GM12801 (cell line): ENCODE results near the gene TUBA4B.

Source experiments
- TF ChIP-seq, protein P1 (sequence below): IDR thresholded peaks from one replicate; pipeline ENCODE4 v1.5.1; 2011; ENCODE audit warnings: control low read depth; ENCODE audit not compliant: insufficient read length; ENCODE audit errors: extremely low read depth

Gene TUBA4B

GRCh38 chr2:219274361-219274921 lies 21.4 kb downstream of the TUBA4B start:
- TF ChIP-seq, protein P1, sequence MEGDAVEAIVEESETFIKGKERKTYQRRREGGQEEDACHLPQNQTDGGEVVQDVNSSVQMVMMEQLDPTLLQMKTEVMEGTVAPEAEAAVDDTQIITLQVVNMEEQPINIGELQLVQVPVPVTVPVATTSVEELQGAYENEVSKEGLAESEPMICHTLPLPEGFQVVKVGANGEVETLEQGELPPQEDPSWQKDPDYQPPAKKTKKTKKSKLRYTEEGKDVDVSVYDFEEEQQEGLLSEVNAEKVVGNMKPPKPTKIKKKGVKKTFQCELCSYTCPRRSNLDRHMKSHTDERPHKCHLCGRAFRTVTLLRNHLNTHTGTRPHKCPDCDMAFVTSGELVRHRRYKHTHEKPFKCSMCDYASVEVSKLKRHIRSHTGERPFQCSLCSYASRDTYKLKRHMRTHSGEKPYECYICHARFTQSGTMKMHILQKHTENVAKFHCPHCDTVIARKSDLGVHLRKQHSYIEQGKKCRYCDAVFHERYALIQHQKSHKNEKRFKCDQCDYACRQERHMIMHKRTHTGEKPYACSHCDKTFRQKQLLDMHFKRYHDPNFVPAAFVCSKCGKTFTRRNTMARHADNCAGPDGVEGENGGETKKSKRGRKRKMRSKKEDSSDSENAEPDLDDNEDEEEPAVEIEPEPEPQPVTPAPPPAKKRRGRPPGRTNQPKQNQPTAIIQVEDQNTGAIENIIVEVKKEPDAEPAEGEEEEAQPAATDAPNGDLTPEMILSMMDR = no peak

DNA sequence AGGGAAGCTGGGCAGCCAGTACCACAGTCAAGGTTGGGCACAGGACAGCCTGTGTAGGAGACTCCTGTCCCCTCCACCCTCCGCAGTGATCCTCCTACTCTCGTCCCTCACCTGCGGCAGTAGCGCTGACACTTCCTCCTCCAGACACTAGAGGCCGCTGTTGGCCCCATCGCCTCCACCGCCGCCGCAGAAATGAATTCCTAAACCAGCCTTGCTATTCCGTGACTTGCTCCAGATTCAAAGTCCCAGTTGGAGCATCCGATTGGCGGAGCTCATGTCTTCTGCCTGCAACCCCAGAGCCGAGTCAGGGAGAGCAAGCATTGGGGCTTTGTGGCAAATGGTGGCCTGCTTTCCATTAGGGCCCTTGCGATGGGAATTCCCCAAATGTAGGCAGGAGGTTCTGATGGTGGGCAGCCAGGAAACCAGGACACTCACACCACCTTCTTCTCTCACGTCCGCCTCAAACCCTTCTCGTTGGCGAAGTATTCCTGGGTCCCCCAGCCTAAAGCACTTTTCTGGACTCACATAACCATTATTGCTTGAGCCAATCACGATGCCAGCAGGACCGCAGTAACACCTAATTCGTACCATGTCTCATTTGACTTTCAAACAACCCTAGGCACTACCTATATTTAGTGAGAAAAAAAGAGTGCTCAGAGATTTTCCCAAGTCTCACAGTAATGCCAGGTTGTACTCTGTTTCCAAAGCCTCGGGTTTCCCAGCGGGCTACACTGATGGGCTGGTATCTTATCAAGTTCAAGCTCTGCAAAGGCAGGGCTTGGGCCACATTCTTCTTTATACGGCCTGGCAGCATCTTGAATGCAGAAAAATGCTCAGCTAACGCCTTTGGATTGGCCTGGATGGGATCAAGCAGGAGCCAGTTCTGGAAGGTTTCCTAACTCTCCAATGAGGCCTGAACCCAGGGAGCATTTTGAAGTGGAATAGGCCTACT lies 24.9 kb downstream of the TUBA4B start:
- TF ChIP-seq, protein P1 = peak; percentile 82

GRCh38 chr2:219278655-219279150 lies 25.7 kb downstream of the TUBA4B start:
- TF ChIP-seq, protein P1 = no peak

- TF ChIP-seq, protein P1 = no peak
Observed at GRCh38 chr2:219279151-219279915, 26.3 kb downstream of the TUBA4B start, which contains the start of gene DNAJB2. Gene DNAJB2, plus strand, starts transcription at chr2:219279366. Its CDS starts 468 bp downstream, at chr2:219279834.

GRCh38 chr2:219279916-219280516 lies 27.0 kb downstream of the TUBA4B start:
- TF ChIP-seq, protein P1 = no peak

DNA sequence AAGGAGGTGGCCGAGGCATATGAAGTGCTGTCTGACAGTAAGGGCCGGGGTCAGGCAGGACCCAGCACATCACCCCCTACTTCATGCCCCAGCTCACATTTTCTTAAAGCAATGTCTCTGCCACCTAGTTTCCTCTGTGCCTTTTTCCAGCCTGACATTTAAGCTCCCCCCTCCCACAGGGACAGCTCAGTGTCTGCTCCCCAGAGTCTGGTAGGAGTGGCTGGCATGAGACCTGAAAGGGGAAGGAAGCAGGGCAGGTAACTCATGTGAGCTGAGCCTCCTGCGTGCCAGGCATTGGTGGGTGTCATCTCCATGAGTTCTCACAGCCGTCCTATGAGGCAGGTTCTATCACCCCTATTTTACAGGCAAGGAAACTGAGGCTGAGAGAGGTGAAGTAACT lies 27.6 kb downstream of the TUBA4B start:
- TF ChIP-seq, protein P1 = no peak
